ENCODE results near the gene NLGN1.

The NLGN1 gene

DNA sequence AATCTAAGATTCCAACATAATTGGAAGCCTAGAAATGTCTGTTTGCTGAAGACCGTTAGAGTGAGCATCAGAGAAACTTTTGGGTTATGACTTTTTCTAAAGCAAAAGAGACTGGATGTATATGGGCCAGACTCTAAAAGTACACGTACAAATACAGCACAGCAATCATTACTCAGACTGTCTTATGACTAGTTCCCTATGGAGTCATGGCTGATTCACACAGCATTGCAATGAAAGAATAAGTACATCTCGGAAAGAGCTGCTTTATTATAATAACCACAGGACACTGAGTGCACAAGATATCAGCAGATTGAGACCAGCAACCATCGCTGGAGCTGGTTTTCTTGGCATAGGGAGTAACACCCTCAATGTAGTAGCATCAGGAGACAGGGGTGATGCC, 618.6 kb downstream of the NLGN1 start:
- no peak for DNase-seq

DNA sequence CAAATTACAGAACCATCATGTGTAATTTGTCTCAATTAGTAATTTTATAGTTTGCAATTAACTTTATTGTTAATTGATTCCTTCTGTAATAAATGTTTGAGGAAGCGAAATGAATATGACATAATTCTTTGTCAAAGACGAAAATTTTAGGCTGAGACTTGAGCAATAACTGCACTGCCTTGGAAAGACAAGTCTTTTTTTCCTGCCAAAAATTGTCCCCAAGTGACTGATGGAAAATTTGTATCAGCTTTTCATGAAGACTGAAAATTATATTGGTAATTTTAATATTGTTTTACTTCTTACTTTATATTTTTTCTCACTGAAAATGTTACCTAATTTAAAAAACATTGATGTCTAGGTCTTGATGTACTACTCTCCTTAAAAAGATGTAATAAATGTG, 622.6 kb downstream of the NLGN1 start:
- no peak for DNase-seq

DNA sequence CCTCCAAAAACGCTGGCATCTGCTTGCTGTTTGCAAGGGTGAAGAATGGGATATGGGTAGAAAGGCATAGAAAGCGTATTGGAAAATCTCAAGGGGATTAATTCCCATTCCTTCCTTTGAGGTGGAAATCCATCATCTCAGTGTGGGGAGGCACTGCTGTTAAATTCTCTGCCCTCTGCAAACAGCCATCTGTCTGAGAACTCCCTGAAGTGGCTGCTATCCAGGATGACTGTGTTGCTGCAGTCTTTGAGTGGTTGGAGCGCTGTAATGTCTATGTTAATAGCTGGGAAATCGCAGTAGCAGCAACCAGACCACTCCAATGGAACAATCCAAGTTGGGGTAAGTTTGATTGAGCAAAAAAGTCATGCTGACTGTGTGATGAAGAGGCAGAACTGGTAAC, 625.9 kb downstream of the NLGN1 start:
- no peak for DNase-seq

DNA sequence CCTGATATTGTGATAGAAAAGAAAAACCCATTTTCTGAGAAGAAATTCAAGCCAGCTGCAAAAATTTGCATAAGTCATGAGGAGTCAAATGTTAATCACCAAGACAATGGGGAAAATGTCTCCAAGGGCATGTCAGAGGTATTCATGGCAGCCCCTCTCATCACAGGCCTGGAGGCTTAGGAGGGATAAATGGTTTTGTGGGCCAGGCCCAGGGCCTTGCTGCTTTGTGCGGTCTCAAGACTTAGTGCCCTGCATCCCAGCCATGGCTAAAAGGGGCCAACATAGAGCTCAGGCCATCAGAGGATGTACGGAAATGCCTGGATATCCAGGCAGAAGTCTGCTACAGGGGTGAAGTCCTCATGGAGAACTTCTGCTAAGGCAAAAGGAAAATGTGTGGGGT, 631.1 kb downstream of the NLGN1 start:
- no peak for DNase-seq

DNA sequence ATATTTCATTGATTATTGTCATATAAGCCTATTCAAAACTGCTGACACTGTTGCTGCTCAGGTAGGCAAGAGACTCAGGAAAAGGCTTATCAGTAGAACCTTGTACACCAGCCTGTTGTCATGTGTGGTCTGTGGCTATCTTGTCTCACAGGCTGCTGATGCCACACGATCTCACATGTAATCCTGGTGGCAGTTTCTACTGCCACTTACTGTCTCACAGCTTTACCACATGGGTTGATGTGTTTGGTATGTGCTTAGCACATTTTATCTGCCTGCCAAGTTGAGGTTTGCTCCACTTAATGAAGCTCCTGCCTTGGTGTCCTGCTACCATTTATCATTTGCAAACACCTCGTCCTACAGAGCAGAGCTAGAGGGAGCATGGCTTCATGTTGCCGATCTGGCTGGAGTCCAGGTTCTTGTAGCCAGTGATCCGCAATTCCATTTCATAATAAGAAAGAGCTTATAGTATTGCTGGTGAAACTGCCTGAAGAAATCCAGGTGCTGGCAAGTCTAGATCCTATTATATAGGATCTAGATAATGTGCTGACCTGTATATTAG, 637.9 kb downstream of the NLGN1 start:
- no peak for DNase-seq

DNA sequence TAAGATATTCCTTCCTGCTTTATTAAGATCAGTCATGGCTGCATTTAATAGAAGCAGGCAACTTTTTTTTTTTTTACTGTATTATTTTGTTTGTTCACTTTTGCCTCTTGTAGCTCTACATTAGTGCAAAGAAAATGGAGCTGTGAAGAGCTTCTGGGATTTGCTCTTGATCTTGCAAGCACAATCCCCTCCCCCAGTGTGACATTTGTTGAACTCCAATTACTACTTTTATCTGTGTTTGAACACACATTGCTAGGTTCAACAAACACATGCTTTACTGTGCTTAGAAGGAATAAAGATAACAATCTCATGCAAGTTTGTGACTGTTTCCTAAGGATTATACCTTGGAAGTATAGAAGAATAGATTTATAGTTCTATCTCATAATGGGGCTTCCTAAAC, 648.8 kb downstream of the NLGN1 start:
- no peak for DNase-seq

DNA sequence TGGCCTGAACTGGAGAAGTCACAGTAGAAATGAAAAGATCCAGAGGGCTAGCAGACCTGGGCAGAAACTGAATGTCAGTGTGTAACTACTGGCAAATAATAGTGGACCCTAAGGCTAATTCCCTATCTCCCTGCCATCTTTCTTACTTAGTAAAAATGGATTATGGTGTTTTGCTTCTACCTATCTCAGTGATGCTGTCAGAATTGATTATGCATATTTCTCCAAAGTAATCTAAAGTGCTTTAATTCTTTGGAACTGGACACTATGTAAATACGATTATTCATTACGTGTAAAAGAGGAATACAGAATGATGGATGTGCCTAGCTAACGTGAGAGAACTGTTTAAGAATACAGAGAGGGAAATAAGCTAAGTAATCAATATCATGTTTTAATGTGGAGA, 651.9 kb downstream of the NLGN1 start:
- no peak for DNase-seq

DNA sequence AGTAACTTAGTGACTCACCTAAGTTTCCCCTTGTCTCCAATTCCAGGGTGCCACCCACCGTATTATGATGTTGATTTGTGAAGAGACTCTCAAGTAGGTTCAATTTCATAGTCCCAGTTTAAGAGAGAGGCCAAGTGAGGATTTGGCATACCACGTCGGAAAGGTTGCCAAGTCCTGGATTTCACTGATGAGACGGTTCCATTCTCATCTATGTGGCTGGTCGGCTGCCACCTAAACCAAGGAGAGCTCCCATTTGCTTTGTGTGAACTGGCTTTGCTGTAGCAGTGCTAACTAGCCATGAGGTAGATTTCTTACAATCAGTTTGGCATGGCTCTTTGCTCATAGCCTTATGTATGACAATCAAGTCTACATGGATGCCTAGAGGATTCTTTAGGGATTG, 653.6 kb downstream of the NLGN1 start:
- no peak for DNase-seq

DNA sequence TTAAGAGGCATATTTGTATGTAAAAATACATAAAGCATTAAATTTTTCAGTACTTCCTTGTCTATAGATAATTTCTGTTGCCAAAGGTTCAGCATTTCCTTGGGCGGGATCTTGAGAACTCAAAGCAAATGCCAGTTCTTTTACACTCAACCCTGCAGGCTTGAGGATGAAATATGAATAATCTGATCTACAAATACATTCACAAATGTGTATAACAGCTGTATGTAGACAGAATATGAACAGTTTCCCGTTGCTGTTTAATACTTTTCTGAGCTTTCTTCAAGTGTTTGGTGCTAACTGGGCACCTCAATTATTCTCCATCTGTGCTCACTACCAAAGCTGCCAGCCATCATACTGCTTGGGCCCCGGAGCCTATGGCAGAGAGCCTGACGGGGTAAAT, 661.3 kb downstream of the NLGN1 start:
- no peak for DNase-seq

DNA sequence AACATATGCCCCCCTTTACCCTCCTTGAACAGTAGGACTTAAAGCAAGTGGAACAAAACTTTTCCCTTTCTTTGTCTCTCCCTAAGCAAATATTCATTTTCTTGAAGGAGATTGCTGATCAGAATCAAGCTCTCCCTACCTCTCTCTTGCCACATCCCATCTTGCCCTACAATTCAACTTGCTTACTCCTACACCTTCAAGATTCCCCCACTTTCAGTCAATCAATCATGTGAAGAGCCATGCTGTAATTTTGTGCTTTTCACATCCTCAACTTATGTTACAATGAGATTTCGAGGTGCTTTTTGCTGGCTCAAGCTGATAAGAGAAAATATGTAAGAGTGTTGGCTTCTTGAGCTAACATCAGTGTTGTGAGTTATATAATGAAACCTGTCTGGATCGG, 662.9 kb downstream of the NLGN1 start:
- no peak for DNase-seq

DNA sequence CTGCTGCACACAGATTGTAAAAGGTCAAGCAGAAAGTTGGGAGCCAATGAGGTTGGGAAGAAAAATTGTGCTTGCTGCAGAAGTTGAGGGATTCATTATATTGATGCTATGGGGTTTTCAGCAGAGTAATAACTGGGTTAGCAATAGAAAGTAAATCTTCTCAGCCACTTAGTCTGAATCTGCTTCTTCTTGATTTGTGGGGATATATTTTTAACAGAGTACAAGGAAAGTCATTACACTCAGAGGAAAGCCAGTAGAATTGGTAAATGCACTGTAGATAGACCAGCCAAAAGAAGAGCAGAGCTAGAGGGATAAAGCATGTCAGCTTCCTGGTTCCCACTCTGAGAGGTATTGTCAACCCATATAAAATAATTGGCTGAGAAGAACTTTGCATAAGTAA, 663.6 kb downstream of the NLGN1 start:
- no peak for DNase-seq

DNA sequence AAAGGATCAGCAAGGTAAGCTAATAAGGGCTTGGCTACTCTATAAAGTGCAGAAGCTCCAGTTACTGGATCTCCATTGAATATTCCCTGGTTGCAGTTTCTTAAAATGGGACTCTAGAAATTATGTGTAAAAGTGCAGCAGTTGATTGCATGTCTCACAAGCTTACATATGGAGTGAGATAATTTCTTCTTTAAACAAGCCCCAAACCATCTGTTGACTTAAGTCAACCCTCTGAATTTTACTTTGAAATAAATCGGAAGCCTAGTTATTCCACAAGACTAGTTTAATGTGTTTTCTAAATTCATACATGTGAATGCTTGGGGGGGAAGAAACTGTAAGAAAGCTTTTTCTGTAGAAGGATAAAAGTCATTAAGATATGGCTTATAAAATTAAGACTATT, 664.2 kb downstream of the NLGN1 start:
- no peak for DNase-seq

DNA sequence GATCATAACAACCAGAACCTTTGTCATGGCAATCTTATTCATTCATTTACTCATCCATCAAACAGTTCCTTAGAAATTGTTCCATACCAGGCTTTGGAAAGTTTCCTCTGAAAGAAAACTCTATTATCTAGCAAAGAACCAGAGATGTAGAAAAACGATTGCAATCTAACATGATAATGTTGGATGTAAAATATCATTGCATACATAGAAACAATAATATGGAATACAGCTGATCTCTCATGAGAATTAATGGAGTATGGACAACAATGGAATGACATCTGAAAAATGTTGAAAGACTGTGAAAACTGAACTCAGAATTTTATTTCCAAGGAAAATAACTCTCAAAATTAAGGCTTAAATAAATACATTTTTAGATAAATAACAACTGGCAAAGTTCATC, 665.4 kb downstream of the NLGN1 start:
- DNase-seq, result no peak

DNA sequence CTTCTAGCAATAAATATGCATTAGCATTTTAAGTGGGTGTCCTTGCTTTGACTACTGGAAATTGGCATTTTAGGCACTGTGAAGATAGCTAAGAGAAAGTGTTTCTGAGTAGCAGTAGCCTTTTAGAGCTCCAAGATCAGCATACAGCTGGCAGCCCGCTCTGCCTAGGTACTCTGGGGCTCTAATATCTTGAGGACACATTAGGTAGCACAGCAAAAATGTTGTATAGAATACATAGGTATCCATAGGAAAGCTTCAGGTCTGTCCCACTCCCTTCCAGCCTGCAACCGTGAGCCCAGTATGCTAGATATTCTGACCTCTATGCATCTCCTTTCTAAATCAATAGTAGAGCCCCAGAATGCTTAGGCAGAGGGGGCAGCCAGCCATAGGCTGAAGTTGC, 670.5 kb downstream of the NLGN1 start:
- no peak for DNase-seq

DNA sequence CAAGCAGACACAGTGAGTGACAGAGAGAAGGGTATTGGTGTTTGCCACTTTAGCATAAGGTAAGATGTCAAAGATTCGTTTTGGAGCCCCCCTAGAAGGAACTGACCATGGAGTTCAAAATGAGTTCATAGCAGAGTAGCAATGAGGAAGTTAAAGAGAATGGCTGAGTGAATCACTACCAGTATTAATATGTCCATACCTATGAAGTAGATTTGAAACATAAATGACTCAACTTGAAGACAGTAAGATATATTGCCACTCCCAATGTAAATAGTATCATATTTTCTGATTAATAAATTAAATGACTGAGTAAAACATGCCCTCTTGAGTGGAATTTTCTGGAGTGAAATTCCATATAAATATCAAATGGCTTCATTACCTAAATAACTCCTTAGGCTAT, 675.1 kb downstream of the NLGN1 start:
- no peak for DNase-seq

DNA sequence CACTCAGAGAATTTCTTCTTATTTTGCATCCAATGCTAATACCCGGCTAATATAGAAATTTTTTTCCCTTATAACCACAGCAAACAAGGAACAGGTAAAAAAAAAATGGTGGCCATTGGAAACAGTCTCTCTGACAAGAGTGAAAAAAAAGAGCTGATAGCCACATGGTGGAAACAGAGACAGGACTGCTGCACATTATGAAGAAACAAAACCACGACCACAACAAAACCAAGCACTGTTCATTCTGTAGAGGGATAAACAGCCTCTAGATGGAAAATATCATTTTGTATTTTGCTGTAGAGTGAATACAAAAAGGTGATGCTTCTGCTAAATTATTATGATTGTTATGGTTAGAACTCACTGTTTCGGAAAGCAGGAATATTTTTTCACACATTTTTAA, 686.2 kb downstream of the NLGN1 start:
- DNase-seq, result no peak

DNA sequence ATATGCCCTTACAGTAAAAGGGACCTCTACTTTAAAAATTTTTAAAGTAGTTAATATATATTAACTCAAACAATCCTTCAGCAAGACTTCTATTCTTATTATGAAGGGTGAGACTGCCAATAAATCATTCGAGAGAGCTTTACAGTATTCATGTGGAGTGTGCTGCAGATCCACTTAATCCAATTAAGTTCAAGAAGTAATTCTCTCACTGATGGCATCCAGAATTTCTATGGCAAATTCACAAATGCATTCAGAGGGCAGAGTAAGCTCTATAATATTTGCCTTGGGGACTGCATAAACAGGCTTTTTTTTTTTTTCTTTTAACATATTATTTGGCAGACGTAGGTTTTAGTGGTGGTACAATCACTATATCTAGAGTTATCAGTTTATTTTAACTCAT, 692.0 kb downstream of the NLGN1 start:
- peak; percentile 53 for DNase-seq

DNA sequence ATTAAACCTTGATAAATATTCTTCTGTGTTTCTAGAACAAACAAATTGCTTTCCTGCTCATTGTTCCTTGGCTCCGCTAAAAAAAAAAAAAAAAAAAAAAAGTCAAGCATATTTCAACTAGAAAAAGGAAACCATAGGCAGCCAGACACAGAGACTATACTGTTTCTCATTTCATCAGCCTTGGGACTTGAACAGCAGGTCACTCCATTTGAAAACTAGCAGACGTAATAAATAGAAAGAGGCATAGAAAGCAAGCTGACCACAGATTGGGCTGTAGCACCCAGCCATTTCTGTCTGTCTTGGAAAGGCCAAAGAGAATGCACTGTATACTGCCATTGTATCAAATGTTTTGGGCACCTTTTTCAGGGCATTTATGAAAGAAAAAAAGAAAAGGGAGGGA, 697.1 kb downstream of the NLGN1 start:
- no peak for DNase-seq

DNA sequence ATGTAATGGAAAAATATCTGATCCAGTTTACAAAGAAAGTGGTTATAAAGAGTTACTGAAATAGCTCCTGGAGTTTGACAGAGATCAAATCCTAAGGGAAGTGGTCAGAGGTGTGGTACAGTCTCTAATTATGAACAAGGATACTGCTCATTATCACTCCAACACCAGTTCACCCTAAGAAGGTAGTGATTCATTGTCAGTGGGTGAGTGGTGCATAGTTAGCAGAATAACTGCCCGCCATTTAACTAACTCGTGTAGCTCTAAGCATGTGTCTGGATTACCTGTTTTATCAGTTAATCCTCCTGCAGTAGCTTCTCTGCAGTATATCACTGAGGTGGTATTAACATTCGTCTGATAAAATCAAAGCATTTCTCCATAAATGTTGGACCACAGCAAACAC, 700.1 kb downstream of the NLGN1 start:
- no peak for DNase-seq

DNA sequence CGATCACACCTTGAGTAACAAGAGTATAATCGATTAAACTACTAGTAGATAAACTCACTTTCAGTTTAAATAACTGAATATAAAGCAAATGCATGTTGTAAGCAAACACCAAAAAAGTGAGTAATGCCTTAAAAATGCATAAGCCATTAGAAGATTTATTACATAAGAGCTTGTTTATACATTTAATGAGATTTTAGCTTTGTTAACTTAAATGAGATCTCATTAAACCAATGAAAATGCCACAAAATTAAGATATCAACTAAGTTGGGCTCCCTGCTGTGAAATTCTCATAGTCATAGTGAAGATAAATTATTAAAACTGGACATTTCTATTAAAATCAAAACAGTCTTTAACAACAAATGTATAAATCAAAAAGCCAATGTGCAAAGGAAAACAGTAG, 701.2 kb downstream of the NLGN1 start:
- no peak for DNase-seq

DNA sequence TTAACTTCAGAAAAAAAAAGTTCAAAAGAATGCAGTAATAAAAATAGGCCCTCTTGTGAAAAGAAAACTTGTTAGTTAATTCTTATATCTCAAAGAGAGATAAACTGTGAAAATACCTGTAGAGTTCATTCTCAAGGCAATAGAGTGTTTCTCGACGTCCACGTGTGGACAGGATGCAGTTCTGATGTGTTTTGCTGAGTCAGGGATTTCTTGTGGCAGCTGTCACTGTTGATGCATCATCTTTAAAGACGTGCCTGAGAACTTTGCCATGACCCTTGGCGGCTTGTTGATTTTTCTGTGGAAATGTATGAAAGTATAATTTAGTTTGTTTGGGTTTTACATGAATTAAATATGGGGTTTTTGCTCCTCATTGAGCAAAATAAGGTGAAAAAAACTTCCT, 702.2 kb downstream of the NLGN1 start:
- DNase-seq, result no peak

DNA sequence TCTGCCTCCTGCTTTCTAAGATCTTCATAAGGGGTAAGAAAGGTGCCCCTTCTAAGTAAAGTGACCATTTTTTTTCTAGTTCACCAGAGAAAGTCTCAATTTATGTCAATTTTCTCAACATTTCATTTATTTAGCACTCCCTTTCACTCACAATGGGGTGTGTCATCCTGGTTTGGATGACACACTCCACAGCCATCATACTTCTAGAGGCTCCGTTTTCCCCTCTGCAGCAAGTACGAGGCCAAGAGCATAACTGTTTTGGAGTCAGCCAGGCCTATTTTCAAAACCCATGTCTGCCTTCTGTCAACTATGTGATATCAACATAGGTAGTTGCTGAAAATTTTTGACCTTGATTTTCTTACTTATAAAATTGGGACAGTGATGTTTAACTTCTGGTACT, 703.2 kb downstream of the NLGN1 start:
- no peak for DNase-seq

DNA sequence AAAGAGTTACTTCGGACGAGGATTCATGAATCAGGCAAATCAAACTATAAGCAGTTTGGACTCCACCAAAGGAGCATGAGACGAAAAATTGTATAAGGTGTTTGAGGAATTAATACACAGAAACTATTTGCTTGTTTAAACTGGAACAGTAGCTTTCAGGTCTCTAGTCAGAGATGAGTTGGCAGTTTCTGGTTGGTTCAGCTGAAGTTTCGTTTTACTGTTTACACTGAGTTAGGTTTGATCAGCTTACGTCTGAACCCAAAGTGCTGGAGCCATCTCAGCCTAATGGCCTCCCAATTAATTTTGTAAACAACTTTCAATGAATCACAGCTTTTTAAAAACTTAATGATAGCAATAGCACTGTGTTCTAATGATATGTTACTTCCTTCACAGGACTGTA, 703.7 kb downstream of the NLGN1 start:
- peak; percentile 77 for DNase-seq

DNA sequence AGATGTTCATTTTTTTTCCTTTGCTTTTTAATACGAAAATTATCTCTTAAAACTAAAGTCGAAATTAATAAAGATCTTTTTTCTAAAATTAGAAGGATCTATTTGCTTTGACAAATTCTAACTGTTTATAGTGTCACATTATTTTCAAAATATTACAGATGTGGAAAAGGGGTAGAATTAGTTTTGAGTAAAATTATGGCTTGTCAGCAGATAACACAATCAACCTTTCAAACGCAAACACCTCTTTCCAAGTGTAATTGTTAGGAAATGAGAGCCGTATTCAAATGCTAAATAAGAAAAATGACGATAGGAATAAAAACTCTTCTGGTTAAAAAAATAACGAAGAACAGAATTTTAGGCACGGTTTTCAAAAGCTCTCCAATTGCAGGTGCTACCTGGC, 704.7 kb downstream of the NLGN1 start:
- no peak for DNase-seq

DNA sequence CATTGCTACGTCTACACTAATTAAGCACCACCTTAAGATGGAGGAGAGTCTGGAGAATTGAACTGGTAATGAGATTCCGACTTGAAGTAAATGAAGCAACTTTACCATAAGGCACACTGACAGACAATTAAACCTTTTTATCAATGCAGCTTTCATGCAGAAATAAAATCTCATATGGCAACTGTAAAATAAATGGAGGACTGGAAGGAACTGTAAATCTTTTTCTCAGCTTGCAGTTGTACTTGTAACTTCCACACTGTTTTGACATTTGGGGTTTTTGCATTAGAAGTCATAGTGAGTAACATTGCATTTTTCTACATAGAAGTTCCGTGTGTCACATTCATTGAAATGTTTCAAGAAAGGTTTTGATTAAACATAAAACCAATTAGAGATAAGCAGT, 705.3 kb downstream of the NLGN1 start:
- no peak for DNase-seq

DNA sequence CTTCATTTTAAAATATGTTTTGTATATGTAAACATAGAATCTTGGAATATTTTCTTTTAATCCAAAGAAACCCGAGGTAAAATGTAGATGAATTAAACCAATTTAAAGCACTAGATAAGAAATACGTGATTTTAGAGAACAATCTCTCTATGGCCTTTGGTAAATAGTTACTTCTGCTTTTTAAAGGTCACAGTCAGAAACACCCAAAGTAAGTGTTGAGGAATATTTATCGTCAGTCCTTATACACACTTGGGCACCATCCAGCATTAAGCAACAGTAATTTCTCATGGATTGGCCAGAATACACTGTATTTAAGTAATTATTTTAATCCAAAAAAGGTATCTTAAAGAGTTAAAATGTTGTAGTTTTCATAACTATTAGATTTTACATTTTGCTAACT, 713.2 kb downstream of the NLGN1 start:
- no peak for DNase-seq

All from NCI-H1436 (cell line).